Putamen (tissue), 1 donor: Measurements from ENCODE around the gene CDC16.
"Not testable (repeated sequence)": the region's sequence is repeated elsewhere in the genome, so short reads cannot be mapped to it uniquely, and the experiment has no call there.

Source experiments
- DNase-seq: peaks from one replicate; pipeline ENCODE4 v3.0.0-alpha.2; 2016; ENCODE audit warnings: low spot score

Gene CDC16

DNA sequence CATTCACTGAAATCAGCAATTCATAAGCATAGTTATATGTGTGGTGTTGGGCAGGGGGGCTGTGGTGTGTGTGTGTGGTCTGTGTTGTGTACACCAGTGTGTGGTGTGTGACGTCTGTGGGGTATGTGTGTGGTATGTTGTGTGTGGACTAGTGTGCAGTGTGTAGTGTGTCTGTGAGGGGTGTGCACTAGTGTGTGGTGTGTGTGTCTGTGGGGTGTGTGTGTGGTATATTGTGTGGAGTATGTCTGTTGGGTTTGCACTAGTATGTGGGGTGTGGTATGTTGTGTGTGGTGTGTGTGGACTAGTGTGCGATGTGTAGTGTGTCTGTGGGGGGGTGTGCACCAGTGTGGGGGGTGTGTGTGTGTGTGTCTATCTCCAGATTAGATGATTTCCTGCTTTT lies 7.2 kb upstream of the CDC16 start:
- DNase-seq, result no peak

DNA sequence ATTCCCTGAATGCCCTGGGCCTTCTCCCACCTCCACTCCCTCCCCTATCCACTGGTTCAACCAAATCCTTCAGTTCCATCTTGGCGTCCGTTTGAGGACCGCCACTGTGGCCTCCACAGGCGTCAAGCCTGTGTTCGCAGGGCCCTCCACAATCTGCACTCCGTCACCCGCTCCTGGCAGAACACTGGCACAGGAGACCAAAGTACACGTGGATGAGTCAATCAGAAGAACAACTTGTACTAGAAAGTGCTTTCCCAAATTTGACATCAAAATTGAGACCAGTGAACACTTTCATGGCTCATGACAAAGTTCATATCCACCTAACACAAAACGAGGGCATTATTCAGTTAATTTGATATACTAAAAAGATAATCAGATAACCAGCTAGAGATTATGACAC lies 6.5 kb upstream of the CDC16 start:
- no peak for DNase-seq

DNA sequence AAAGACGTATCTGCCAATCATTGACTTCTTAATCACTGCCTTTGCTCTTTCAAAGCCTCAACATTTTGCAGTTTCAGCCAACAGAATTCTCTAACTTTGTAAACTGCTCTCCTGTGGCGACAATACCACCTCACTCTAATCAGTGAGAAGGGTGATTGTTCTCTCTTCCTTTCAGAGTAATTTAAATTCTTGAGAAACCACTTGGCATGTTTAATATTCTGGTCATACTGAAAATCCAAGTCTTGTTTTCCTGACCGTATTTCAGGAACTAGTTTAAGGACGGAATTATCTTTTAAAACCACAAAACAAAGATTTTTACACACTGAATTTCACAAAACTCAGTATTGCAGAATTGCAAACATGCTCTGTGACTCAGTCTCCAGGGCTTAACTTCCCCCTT lies 5.2 kb upstream of the CDC16 start:
- no peak for DNase-seq

DNA sequence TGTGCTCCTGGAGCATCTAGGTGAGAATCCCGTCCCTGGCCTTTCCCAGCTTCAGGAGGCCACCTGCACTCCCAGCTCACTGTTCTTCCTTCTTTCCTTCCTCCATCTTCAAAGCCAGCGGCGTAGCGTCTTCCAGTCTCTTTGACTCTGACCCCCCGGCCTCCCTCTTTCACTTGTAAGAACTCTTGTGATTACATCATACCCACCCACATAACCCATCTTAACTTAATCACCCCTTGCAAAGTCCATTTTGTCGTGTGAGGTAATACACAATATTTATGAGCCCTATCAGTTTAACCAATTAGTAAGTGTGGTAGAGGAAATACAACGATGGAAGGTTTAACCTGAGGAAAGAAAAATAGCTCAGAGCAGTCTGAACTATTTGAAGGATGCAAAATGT lies 4.6 kb upstream of the CDC16 start:
- no peak for DNase-seq

DNA sequence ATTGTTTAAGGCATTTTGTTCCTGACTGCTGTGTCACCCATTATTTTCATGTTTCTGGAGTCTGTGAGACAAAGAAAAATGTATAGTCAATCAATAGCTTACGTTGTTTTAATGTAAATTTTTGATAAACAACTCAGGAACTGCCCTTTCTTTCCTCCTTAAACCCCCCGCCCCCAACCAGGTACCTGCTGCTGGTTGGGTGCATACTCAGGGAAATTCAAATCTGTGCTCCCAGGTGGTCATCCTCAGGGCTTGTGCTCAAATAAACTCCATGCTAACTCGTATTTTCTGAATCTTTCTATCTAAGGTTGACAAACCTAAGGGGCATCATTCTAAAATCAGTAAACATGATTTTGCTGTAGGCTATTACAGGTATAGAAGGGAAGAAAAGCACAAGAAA lies 4.1 kb upstream of the CDC16 start:
- DNase-seq, result no peak

DNA sequence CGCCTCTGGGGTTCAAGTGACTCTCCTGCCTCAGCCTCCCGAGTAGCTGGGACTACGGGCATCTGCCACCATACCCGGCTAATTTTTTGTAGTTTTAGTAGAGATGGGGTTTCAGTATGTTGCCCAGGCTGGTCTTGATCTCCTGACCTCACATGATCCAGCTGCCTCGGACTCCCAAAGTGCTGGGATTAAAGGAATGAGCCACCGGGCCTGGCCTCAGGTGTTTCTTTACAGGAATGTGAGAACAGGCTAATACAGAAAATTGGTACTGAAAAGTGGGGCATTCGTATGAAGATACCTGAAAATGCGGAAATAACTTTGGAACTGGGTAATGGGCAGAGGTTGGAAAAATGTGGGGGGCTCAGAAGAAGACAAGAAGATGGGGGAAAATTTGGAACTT lies 2.8 kb upstream of the CDC16 start:
- no peak for DNase-seq

DNA sequence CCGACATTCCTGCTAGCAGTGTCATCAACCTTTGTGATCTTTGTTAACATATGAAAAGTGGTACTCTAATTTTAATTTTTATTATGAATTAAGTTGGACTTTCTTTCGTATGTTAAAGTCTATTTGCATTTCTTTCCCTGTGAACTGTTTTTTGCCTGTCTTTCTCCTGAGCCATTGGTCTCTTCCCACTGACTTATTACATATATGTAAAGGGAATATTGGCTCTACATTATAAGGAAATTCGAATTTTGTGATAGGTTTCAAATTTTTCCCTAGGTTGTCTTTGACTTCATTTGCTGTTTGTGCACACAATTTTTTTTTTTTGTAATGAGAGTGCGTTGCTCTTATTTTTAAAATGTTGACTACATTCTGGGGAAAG lies 442 bp upstream of the CDC16 start:
- DNase-seq, result no peak

DNA sequence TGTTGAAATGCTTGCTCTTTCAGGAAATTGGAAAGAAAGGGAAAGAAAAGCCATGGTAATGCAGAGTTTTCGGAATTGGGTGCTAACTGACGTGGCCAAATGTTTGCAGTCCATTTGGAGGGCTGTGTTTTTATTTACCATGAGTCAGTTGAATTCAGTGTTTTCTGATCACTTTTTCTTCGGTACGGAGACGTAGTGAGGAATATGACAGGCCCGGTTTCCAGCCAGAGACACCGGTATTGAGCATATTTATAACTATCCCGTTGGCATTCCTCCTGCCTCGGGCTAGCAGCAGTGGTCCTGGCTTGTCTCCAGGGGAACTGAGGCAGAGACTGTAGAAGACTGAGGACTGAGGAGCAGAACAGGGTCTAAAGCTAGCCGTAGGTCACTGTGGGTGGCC lies 1.0 kb downstream of the CDC16 start:
- DNase-seq, result no peak

DNA sequence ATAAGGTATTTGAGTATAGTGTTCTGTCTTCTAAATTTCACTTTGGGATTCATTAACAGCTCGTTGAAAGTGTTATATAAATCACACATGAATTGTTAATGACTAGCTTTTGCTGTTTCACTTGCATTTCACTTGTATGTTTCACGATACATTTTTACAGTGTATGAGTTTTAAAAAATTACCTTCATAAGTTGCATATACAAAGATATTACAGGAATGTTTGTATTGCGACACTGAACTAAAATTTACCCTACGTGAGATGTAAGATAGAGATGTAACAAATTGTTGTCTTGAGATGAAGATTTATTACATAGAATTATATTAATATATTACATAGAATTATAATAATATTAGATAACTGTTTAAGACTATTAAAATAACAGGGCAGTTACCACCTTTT lies 1.5 kb downstream of the CDC16 start:
- DNase-seq, result no peak

DNA sequence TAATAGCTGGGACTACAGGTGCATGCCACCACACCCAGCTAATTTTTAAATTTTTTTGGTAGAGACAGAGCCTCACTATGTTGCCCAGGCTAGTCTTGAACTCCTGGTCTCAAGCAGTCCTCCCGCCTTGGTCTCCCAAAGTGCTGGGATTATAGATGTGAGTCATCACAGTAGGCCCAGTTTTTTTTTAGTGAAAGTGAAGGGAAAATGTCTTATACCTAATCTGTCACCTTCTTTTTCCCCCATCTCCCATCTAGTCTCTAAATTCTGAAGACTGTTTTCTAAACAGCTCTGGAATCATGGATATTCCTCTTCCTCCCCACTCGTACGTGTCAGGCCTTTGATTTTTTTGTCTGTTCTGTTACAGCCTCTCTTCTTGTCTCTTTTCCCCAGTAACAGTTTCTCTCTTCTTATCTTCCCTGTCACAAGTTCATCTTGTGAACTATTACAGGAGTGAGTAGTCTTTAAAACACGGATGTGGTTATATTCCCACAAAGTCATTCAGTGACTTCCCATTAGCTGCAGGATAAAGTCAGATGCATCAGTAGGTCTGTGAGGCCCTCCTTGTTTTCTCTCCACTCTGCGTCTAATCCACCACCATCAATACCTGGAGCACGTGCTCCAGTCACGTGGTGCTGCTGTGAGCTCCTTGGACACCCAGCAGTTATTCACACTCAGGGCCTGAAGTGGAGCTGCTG lies 2.9 kb downstream of the CDC16 start:
- DNase-seq, result no peak

DNA sequence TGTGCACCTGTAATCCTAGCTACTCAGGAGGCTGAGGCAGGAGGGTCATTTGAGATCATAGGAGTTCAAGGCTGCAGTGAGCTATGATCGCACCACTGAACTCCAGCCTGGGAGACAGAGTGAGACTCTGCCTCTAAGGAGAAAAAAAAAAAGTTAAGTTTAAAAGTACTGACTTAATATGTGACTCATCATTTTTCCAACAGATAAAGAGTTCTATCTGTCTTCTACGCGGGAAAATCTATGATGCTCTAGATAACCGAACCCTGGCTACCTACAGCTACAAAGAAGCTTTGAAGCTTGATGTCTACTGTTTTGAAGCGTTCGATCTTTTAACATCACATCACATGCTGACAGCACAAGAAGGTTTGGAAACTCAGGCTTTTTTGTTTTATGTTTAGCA lies 7.2 kb downstream of the CDC16 start:
- no peak for DNase-seq

DNA sequence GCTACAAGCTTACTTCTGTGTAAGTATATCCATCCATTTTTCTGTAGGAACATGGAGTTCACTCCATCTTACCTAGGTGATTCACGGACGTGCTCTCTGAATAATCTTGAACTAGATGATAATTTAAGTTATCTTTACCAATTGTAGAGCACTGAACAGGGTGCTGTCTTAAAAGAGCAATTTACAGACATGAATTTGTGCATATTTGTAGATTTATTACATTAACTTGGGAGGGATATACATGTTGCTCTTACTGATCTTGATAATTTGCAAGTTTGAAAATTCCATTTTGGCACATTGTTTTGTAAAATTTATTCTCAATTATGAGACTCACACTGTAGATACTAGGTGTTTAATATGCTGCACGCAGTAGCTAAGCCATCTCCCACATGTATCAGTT lies 9.3 kb downstream of the CDC16 start:
- DNase-seq, result no peak

DNA sequence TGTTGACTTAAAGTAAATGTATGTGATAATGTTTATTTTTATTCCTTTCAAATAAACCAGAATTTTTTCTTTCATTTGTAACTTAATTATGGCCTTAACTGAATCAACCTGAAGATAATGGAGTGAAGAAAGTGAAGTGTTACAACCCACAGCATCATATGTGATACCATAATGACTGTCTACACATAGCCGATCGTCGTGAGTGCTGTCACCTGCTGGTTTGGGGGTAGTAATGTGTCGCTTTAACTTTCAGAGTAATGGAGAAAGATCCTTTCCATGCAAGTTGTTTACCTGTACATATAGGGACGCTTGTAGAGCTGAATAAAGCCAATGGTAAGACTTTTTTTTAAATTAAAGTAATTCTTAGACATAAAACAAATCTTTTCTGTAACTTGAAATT lies 9.9 kb downstream of the CDC16 start:
- no peak for DNase-seq

DNA sequence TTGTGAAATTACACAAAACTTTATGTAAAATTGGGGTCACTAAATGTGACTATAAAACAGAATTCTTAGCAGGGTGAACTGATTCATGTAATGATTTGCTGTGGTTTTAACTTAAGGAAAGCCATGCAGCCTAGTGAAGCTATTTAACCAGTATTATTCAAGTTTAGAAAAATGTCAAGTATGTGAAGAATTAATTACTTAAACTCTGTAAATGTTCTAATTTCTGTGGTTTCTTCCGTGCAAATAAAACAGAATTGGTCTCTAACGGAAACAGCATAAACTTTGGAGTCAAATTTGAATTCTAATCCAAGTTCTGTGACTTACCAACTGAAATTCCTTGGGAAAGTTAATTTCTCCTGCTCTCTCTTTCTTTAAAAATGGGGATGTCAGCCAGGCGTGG lies 13.3 kb downstream of the CDC16 start:
- DNase-seq, result no peak

DNA sequence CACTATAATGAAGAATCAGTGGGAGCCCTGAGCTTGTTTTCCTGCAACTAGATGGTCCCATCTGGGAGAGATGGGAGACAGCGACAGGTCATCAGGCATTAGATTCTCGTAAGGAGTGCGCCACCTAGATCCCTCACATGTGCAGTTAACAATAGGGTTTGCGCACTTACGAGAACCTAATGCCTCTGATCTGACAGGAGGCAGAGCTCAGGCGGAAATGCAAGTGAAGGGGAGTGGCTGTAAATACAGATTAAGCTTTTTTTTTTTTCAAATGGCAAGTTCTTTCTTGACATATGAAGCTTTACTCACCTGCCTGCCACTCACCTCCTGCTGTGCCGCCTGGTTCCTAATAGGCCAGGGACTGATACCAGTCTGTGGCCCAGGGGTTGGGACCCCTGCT lies 14.4 kb downstream of the CDC16 start:
- DNase-seq, result no peak

DNA sequence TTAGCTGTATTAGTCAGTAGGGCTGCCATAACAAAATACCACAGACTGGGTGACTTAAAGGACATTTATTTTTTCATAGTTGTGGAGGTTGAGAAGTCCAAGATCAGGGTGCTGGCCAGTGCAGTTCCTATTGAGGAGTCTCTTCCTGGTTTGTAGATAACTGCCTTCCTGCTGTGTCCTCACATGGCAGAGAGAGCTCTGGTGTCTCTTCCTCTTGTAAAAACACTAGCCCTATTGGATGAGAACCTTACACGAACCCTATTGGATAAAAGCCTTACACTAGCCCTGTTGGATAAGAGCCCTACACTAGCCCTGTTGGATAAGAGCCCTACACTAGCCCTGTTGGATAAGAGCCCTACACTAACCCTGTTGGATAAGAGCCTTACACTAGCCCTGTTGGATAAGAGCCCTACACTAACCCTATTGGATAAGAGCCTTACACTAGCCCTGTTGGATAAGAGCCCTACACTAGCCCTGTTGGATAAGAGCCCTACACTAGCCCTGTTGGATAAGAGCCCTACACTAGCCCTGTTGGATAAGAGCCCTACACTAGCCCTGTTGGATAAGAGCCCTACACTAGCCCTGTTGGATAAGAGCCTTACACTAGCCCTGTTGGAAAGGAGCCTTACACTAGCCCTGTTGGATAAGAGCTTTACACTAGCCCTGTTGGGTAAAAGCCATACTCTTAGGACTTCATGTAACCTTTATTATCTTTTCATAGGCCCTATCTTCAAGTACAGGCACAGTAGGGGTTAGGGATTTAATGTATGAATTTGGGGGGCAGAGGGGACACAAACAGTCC lies 17.1 kb downstream of the CDC16 start:
- not testable (repeated sequence) for DNase-seq

DNA sequence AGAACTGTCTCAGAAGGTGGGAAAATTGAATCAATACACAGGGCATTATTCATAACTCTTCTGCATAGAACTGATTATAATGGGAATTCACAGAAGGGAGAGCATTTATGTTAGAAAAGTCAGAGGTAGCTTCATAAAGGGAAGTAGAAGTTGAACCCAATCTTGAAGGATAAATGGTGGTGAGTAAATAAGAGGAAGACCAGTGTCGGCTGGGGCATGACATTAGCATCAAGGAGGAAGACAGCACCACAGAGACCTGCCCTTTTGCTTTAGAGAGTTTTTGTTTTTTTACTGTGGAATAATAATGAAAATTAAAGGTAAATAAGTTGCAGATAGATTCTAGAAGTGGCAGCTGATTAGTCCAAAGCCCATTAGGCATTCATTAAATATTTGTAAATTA lies 21.9 kb downstream of the CDC16 start:
- DNase-seq, result no peak

DNA sequence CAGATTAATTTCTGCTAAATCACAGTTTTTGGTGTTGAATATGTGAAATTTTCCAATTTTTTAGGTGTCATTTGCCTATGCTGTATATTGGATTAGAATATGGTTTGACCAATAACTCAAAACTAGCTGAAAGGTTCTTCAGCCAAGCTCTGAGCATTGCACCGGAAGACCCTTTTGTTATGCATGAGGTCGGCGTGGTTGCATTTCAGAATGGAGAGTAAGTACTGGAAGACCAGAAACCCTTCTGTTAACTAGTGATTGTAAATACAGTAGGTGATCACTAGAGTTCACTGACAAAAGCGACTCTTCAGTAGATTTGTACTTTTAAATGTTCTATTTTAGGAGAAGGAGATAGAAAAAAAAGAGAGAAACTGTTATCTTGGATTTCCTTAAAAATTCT lies 22.3 kb downstream of the CDC16 start:
- DNase-seq, result no peak

DNA sequence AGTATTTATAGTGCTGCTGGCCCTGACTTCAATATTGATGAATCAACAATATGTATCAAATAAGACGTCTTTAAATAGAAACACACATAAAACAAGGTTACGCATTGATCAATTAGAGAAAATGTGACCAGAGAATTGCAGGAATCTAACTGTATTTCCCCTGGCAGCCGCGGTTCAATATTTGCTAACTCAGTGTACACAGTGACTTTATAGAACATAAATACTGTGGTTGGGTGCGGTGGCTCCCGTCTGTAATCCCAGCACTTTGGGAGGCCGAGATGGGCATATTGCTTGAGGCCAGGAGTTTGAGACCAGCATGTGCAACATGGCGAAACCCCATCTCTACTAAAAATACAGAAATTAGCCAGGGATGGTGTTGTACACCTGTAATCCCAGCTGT lies 23.9 kb downstream of the CDC16 start:
- no peak for DNase-seq

DNA sequence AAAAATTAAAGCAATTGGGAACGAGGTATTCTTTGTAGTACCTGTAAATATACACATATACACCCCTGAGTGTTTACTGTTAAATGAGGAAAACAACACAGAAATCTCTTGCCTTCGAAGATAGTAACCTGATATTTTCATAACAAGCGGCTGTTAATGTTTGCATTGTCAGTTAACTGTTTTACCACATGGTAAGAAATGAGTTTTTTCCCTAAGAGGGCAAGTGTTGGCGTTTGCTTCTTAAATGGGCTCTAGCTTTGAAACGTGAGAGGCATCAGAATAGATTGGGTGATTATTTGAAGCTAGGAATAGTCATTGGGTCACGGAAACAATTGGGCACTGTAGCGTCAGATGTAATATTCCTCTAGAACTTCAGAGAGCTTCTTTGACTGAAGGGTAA lies 24.7 kb downstream of the CDC16 start:
- no peak for DNase-seq

DNA sequence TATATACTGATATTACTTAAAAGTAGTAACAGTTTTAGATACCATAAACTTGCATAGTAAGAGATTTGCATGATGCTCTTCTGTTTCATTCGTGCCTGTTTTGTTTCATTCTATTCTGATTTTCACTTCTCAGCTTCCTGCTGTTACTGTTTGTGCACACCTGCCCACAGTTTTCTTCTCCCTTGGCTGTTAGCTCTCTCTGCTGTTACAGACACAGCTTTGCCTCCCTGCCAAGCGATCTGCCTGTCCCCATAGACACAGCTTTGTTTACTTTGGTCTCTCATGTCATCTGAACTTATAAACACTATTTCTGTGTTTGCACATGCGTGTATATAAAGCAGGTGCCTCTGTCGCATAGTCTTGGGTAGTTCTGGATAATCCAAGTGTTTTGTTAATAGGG lies 25.3 kb downstream of the CDC16 start:
- no peak for DNase-seq

DNA sequence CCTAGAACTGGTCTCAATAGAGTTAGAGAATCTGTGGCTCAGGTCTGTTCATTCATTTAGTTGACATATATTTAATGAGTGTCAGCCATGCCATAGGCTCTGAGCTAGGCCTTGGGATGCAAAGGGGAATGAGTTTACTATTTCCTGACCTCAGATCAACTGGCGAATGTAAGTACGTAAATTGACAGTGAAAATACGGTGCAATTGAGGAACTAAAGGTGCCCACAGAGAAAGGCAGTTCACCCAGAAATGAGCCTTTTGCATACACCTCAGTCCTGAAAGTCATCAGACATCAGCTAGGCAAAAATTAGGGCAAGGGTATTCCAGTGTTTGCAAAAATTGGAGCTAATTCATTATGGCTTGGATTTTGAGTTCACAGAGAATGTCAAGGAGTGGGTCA lies 26.1 kb downstream of the CDC16 start:
- no peak for DNase-seq

DNA sequence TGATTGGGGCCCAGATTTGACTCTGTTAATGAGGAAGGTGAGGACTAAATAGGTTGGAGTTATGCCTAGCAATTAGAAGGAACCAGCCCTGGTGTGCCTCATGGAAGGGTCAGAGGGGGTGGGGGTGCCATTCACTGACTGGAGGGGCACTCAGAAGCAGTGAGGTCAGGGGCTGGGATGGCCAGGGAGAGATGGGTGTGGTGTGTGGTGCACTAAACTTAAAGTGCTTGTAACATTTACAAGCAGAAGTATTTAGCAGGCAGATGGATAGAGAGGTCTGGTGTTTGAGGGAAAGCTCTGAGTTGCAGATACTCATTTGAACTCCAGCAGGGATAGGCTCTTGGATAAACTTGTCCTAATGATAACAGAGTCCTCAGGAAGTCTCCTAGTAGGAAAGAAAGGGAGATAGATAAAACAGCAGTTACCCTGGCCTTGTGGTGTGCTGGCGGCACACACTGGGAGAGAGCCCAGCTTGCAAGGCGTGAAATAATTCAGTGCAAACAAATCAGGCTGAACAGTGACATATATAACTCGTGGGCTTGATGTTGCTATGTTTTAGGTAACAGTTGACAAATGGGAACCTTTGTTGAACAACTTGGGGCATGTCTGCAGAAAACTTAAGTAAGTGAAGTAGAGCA lies 26.8 kb downstream of the CDC16 start:
- no peak for DNase-seq

DNA sequence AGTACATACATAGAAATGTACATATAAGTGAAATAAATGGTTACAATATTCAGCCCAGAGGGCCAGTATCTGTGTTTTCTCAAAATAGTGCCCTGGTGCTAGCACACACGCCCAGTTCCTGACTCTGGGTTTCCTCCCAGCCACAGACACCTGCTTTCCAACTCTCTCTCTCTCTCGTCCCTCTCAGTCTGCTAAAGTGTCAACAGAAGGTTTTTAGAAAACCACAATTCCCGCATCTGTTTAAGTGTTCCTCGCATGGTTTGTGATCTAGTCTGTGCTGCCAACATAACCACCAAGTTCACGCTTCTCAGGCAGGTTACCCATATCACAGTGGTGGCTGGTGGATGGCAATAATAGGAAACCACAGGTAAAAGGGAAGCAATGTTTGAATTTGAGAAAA lies 28.9 kb downstream of the CDC16 start:
- DNase-seq, result no peak
